GM23338 (cell line): ENCODE results near the gene C4orf54. TPM values are rescaled to one million over a fixed set of nuclear protein-coding genes. Genes with fewer than 3 reads are reported as not detected.

Source experiments
- ATAC-seq: fragments of 200-7000 bp; cut with Tn5 transposase; 3 replicates; pipeline ENCODE4 v1.9.1; 2020
- DNase-seq: peaks from one replicate; pipeline ENCODE4 v3.0.0-alpha.2; 2015; ENCODE audit warnings: low spot score
- H2AFZ ChIP-seq: fragments of 200-600 bp; sonication (generic); 2 replicates; pipeline ENCODE4 v1.8.0; 2016; ENCODE audit warnings: antibody characterized with exemption, mild to moderate bottlenecking, moderate library complexity
- H3F3A ChIP-seq: fragments of 200-600 bp; sonication (generic); replicated peaks from 2 replicates; pipeline ENCODE4 v1.8.0; 2017; ENCODE audit warnings: antibody characterized with exemption, mixed run types, low read depth
- H3K27ac ChIP-seq: fragments of 200-600 bp; sonication (generic); 2 replicates; pipeline ENCODE4 v1.6.1; 2016; ENCODE audit warnings: low read depth
- H3K27me3 ChIP-seq: fragments of 200-600 bp; sonication (generic); 2 replicates; pipeline ENCODE4 v1.8.0; 2016; ENCODE audit warnings: mild to moderate bottlenecking, mixed run types, moderate library complexity; ENCODE audit not compliant: insufficient read depth
- H3K36me3 ChIP-seq: fragments of 200-600 bp; sonication (generic); 2 replicates; pipeline ENCODE4 v1.8.0; 2016; ENCODE audit warnings: mild to moderate bottlenecking; ENCODE audit not compliant: insufficient read depth
- H3K4me1 ChIP-seq: fragments of 200-600 bp; sonication (generic); 2 replicates; pipeline ENCODE4 v1.8.0; 2016; ENCODE audit warnings: mild to moderate bottlenecking, moderate library complexity; ENCODE audit not compliant: insufficient read depth
- H3K4me2 ChIP-seq: fragments of 200-600 bp; sonication (generic); 2 replicates; pipeline ENCODE4 v1.7.1; 2017; ENCODE audit warnings: mixed run types
- H3K4me3 ChIP-seq: fragments of 200-600 bp; sonication (generic); 2 replicates; pipeline ENCODE4 v1.6.1; 2016; ENCODE audit warnings: mixed run types
- H3K79me2 ChIP-seq: fragments of 200-600 bp; sonication (generic); replicated peaks from 2 replicates; pipeline ENCODE4 v1.8.0; 2017; ENCODE audit warnings: mild to moderate bottlenecking; ENCODE audit not compliant: insufficient read depth
- H3K9me2 ChIP-seq: fragments of 200-600 bp; sonication (generic); 2 replicates; pipeline ENCODE4 v1.8.0; 2017; ENCODE audit not compliant: insufficient read depth
- H4K20me1 ChIP-seq: fragments of 200-600 bp; sonication (generic); replicated peaks from 2 replicates; pipeline ENCODE4 v1.8.0; 2017; ENCODE audit warnings: mild to moderate bottlenecking; ENCODE audit not compliant: insufficient read depth
- H3K27ac Mint-ChIP-seq: 2 replicates; pipeline ENCODE4 v1.8.0; 2020; ENCODE audit warnings: inconsistent platforms, mild to moderate bottlenecking, moderate library complexity, mixed read lengths
- H3K27me3 Mint-ChIP-seq: 3 replicates; pipeline ENCODE4 v1.8.0; 2022; ENCODE audit warnings: low read depth, mild to moderate bottlenecking, moderate library complexity, mixed read lengths, inconsistent platforms; ENCODE audit not compliant: insufficient read depth, poor library complexity
- H3K36me3 Mint-ChIP-seq: 3 replicates; pipeline ENCODE4 v1.8.0; 2021; ENCODE audit warnings: low read depth, mild to moderate bottlenecking, inconsistent platforms, moderate library complexity, mixed read lengths
- H3K4me1 Mint-ChIP-seq: 3 replicates; pipeline ENCODE4 v1.8.0; 2020; ENCODE audit warnings: mild to moderate bottlenecking, inconsistent platforms, mixed read lengths
- H3K4me3 Mint-ChIP-seq: 3 replicates; pipeline ENCODE4 v1.8.0; 2021; ENCODE audit warnings: moderate library complexity, mild to moderate bottlenecking, inconsistent platforms, mixed read lengths
- H3K9me3 Mint-ChIP-seq: 3 replicates; pipeline ENCODE4 v1.8.0; 2020; ENCODE audit warnings: moderate library complexity, mild to moderate bottlenecking, inconsistent platforms, mixed read lengths
- ETS1 ChIP-seq: IDR thresholded peaks from 2 replicates; pipeline ENCODE4 v1.6.1; 2016; ENCODE audit warnings: antibody characterized with exemption
- NANOG ChIP-seq: IDR thresholded peaks from 2 replicates; pipeline ENCODE4 v1.6.1; 2016; ENCODE audit warnings: antibody characterized with exemption, borderline replicate concordance
- STAT1 ChIP-seq: IDR thresholded peaks from one replicate; pipeline ENCODE4 v1.6.1; 2016; ENCODE audit warnings: antibody characterized with exemption; ENCODE audit not compliant: unreplicated experiment
- ZNF462 ChIP-seq: fragments of 250-450 bp; sonication (Bioruptor Pico); IDR thresholded peaks from 2 replicates; pipeline ENCODE4 v1.5.0; 2020; ENCODE audit warnings: mild to moderate bottlenecking, moderate library complexity
- polyA plus RNA-seq: library from polyadenylated mRNA; unstranded; fragments of >200 nt; fragmentation: Nextera tagmentation; extraction: Ambion mirVana; gene quantifications from 2 replicates; pipeline ENCODE4 v1.2.1, GENCODE V29; 2016
- total RNA-seq: library from RNA; depleted of rRNA; stranded (reverse); fragments of >200 nt; shearing (Covaris generic); gene quantifications from 2 replicates; pipeline ENCODE4 v1.2.3, GENCODE V29; 2014

Gene C4orf54
- total and polyA plus RNA-seq, 2 experiments from 2014 or later = 0.03 TPM; not detected in 1

GRCh38 chr4:99622341-99622740, 35.3 kb downstream of the C4orf54 start (continued):
- TF ChIP-seq ZNF462 (CRISPR knock-in tag) (no peak), NANOG (no peak)

- H3K9me2 ChIP-seq = no peaks in the 10 kb centered on the region
- no peak overlapping the region for H3K4me2 ChIP-seq
- Mint-ChIP-seq H3K36me3 (no peaks in the 10 kb centered on the region), H3K27me3 (no peaks in the 10 kb centered on the region), H3K27ac (no peak overlapping the region), H3K9me3 (no peaks in the 10 kb centered on the region), H3K4me1 (peaks cover 9% of the 10 kb centered on the region; the same call in 2 of the 3 replicates), H3K4me3 (no peak overlapping the region)
- TF ChIP-seq ETS1 = no peak
- no peak for TF ChIP-seq STAT1
- no peak for ATAC-seq
- no peak for DNase-seq
- no peaks in the 10 kb centered on the region for H3K27me3 ChIP-seq
- no peak overlapping the region for H3K4me3 ChIP-seq
- no peak overlapping the region for H2AFZ ChIP-seq
- H4K20me1 ChIP-seq = no peaks in the 10 kb centered on the region
- no peak overlapping the region for H3K27ac ChIP-seq
- H3K36me3 ChIP-seq = no peaks in the 10 kb centered on the region
- no peaks in the 10 kb centered on the region for H3K4me1 ChIP-seq
- H3F3A ChIP-seq = no peaks in the 10 kb centered on the region
- H3K79me2 ChIP-seq = no peaks in the 10 kb centered on the region
Observed at GRCh38 chr4:99617374-99617773, 40.3 kb downstream of the C4orf54 start.
